HepG2 (cell line): ENCODE results near the gene C2CD2.

Source experiments
- CEBPB ChIP-seq: IDR thresholded peaks from 2 replicates; pipeline ENCODE4 v1.6.1; 2011; ENCODE audit warnings: low read depth, low read length, improper control_type of control experiment, borderline replicate concordance
- HDAC2 ChIP-seq: sonication (generic); formaldehyde crosslinking; IDR thresholded peaks from 2 replicates; pipeline ENCODE4 v1.4.0; 2020; ENCODE audit warnings: missing genetic modification reagents
- MZF1 ChIP-seq: sonication (generic); formaldehyde crosslinking; IDR thresholded peaks from 2 replicates; pipeline ENCODE4 v1.8.1; 2023; ENCODE audit warnings: mild to moderate bottlenecking, missing genetic modification reagents, borderline replicate concordance
- NFIC ChIP-seq: IDR thresholded peaks from 2 replicates; pipeline ENCODE4 v1.6.1; 2012; ENCODE audit warnings: mild to moderate bottlenecking, low read length, inconsistent platforms
- POLR2AphosphoS2 ChIP-seq: IDR thresholded peaks from 2 replicates; pipeline ENCODE4 v1.6.1; 2011; ENCODE audit warnings: low read depth, low read length, improper control_type of control experiment
- ZFX ChIP-seq: sonication (generic); formaldehyde crosslinking; IDR thresholded peaks from 2 replicates; pipeline ENCODE4 v1.4.0; 2020; ENCODE audit warnings: mild to moderate bottlenecking, low read depth, missing genetic modification reagents, moderate library complexity
- ZKSCAN5 ChIP-seq: sonication (generic); formaldehyde crosslinking; IDR thresholded peaks from 2 replicates; pipeline ENCODE4 v1.5.1; 2020; ENCODE audit warnings: mild to moderate bottlenecking, missing genetic modification reagents
- ZKSCAN8 ChIP-seq: IDR thresholded peaks from 2 replicates; pipeline ENCODE4 v1.6.1; 2016; ENCODE audit warnings: borderline replicate concordance, missing genetic modification reagents, missing compliant biosample characterization
- ZNF24 ChIP-seq: fragments of 450-650 bp; IDR thresholded peaks from 2 replicates; pipeline ENCODE4 v1.6.1; 2017; ENCODE audit warnings: antibody characterized with exemption, mild to moderate bottlenecking
- ZNF780A ChIP-seq: sonication (generic); formaldehyde crosslinking; IDR thresholded peaks from 2 replicates; pipeline ENCODE4 v1.8.0; 2022; ENCODE audit warnings: mild to moderate bottlenecking, missing genetic modification reagents, moderate library complexity
- TF ChIP-seq, protein P1 (sequence below): sonication (generic); formaldehyde crosslinking; IDR thresholded peaks from 2 replicates; pipeline ENCODE4 v1.4.0; 2020; ENCODE audit warnings: missing genetic modification reagents
- TF ChIP-seq, protein P2 (sequence below): IDR thresholded peaks from 2 replicates; pipeline ENCODE4 v1.6.1; 2016; ENCODE audit warnings: low read depth, control low read depth
- TF ChIP-seq, protein P3 (sequence below): sonication (generic); formaldehyde crosslinking; IDR thresholded peaks from 2 replicates; pipeline ENCODE4 v1.5.0; 2020; ENCODE audit warnings: mild to moderate bottlenecking, missing genetic modification reagents, moderate library complexity

DNA sequence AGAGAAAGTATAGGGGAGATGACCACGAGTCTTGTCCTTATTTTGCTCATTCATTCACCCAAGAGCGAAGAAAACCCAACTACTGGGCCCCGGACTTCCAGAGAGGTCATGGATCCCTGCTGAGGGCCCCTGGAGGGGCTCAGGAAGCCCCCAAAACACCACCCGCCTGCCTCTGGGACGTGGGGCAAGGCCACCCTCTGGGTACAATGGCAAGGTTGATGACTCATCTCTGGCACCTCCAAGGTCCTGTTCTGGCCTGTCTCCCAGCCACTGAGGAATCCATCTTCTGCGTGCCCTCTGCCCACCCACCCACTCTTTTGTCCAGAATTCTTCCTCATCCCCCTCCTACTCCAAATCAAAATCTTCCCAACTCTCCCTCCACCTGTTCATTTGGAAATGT is 53.4 kb downstream of the C2CD2 start:
- TF ChIP-seq NFIC (no peak), POLR2AphosphoS2 (no peak), MZF1 (no peak), ZNF780A (CRISPR knock-in tag) (no peak), HDAC2 (no peak), ZKSCAN8 (no peak), CEBPB (no peak), ZNF24 (no peak), ZKSCAN5 (CRISPR knock-in tag) (no peak), ZFX (CRISPR knock-in tag) (no peak)
- TF ChIP-seq, protein P1, sequence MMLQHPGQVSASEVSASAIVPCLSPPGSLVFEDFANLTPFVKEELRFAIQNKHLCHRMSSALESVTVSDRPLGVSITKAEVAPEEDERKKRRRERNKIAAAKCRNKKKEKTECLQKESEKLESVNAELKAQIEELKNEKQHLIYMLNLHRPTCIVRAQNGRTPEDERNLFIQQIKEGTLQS (CRISPR knock-in tag): no peak
- TF ChIP-seq, protein P2, sequence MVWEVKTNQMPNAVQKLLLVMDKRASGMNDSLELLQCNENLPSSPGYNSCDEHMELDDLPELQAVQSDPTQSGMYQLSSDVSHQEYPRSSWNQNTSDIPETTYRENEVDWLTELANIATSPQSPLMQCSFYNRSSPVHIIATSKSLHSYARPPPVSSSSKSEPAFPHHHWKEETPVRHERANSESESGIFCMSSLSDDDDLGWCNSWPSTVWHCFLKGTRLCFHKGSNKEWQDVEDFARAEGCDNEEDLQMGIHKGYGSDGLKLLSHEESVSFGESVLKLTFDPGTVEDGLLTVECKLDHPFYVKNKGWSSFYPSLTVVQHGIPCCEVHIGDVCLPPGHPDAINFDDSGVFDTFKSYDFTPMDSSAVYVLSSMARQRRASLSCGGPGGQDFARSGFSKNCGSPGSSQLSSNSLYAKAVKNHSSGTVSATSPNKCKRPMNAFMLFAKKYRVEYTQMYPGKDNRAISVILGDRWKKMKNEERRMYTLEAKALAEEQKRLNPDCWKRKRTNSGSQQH (CRISPR knock-in tag): no peak
- TF ChIP-seq, protein P3, sequence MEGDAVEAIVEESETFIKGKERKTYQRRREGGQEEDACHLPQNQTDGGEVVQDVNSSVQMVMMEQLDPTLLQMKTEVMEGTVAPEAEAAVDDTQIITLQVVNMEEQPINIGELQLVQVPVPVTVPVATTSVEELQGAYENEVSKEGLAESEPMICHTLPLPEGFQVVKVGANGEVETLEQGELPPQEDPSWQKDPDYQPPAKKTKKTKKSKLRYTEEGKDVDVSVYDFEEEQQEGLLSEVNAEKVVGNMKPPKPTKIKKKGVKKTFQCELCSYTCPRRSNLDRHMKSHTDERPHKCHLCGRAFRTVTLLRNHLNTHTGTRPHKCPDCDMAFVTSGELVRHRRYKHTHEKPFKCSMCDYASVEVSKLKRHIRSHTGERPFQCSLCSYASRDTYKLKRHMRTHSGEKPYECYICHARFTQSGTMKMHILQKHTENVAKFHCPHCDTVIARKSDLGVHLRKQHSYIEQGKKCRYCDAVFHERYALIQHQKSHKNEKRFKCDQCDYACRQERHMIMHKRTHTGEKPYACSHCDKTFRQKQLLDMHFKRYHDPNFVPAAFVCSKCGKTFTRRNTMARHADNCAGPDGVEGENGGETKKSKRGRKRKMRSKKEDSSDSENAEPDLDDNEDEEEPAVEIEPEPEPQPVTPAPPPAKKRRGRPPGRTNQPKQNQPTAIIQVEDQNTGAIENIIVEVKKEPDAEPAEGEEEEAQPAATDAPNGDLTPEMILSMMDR (CRISPR knock-in tag): no peak
